GM18907 (cell line): Measurements from ENCODE around the gene DIRAS1.

Source experiments
- ATAC-seq: cut with Tn5 transposase; IDR thresholded peaks from one replicate; pipeline ENCODE4 v1.9.1; 2021; ENCODE audit warnings: mild to moderate bottlenecking, moderate library complexity; ENCODE audit not compliant: unreplicated experiment

DIRAS1 gene

DNA sequence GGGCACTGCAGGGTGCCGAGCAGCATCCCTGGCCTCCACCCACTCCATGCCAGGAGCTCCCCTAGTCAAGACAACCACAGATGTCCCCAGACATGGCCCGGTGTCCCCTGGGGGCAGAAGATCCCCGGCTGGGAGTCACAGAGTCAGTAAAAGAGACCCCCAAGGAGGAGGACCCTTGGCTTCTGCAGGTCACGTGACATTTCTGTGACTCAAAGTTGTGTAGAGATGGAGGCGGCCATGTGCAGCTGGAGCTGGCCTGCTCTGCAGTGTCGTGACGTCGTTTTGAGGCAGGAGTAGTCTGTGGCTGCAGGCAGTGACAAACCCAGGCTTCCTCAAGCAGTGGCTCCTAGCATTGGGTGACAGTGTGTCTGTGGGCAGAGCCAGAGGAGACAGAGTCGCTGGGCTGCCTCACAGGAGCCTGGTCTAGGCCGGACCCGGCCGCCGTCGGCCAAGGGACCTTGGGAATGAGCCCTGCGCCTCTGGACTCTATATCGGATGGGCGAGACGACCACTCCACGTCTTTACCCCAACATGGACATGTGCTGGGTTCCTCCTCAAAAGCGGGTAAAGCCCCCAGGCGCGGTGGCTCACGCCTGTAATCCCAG lies 7.7 kb upstream of the DIRAS1 start:
- ATAC-seq, result no peak

DNA sequence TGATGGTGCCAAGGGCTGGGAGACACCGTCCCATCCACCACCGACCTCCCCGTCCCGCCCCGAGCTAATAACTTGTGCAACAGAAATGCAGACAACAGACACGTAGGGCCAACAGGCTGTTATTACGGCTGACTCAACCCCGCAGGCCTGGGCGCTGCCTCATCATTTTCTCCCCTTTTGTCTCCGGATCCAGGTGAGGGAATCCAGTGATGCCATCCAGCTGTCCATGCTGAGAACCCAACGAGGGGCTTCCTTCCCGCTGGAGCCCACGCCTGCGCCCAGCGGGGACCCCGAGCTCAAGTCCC lies 6.4 kb upstream of the DIRAS1 start:
- ATAC-seq, result no peak

DNA sequence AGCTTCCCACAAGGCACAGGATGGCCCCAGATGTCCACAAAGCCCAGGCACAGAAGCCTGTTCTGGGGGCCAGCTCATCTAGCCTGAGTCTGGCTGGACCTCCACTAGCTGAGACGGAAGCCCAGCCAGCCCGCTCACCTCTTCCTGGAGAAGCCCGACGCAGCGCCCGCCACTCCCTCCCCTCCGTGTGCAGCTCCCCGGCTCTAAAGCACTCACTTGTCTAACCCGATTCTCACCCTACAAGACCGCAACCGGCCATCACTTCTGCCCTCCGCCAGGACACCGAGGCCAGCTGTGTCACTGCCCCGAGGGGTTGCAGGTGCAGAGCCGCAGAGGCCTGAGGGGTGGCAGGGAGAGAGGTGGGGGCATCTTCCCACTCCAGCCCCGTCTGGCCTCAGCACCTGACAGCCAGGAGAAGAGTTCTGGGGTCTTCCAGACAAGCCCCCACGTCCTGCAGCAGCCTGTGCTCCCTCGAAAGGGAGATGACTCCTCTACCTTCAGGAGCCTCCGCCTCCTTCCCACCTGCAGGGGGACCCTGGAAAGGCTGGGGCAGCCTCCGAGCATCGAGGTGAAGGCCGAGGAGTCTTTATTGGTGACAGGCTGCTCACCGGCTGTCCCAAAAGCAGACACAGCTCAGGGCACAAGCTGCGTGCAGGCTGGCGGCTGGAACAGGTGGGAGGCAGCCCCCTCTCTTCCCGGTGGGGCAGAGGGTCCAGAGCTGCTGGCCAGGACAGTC lies 5.9 kb upstream of the DIRAS1 start:
- no peak for ATAC-seq

DNA sequence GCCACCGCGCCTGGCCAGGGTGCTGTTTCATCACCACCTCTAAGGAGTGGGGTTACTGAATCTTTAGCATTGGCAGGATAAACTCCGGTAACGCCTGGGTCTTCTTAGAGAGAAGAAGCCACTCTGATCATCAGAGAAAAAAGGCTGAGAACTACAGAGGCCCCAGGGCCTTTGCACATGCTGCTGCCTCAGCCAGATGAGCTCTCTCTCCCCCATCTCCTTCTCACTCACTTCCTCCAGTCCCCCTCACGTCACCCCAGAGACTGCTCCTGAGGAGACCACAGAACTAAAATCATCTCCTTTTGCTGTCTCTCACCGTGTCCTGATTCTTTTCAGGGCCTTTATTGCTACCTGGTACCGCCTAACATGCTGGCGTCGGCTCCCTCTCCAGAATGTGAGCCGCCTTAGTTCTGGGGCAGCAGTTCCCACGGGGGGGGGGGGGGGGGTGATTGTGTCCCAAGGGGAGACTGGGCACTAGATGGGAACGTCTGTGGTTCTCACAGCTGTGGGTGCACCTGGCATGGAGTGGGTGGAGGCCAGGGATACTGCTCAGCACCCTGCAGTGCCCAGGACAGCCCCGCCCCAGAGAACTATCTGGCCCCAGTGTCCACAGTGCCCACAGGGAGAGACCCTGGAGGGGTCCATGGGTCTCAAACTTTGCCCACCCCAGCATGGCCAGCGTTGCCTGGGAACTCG lies 5.1 kb upstream of the DIRAS1 start:
- ATAC-seq, result no peak

DNA sequence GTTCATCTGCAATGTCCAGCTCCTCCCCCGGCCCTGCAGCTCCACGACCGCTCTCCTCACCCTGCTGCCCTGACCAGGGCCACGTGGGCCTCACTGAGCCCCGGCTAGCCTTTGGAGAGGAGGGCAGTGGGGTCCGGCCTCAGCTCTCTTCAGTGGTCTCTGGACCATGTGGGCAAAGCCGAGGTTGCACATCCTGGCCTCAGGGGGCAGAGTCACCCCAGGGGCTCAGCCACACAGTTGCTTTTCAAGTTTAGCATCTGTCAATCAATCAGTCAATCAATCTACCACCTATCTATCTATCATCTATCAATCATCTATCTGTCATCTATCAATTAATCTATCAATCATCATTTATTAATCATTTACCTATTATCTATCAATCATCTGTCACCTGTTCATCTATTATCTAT lies 3.0 kb upstream of the DIRAS1 start:
- ATAC-seq, result no peak

DNA sequence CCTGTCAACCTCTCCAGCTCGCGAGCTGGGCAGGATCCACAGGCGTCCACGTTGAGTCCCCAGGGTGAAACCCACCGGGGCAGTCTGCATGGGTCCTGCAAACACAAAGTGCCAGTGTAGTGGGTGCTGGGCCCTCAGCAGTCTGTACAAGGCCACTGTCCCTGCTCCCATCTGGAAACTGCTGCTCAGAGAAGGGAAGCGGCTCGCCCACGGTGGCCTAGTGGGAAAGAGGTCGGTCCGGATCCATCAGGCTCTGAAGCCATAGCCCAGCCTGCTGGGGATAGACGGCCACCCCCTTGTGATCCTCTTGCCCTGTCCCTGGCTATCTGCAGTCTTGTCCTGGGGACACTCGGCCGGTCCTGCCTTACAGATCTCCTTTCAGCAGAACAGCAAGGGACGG lies 2.6 kb upstream of the DIRAS1 start:
- no peak for ATAC-seq

DNA sequence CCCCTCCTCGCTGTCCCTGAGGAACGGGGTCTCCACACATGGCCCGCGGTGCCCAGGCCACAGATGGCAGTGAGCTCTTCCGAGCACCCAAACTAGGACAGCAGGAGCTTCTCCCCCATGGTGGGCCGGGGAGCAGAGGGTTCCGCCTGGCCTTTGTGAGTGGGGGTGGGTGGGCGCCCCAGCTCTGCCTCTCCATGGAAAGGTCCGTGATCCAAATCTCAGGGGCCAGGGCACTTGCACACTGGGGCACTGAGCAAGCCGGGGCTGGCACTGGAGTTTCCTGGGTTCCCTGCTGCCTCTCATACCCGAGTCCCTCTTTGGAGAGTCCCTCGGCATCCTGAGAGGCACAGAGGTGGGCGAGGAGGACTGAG lies 2.2 kb upstream of the DIRAS1 start:
- ATAC-seq, result no peak

DNA sequence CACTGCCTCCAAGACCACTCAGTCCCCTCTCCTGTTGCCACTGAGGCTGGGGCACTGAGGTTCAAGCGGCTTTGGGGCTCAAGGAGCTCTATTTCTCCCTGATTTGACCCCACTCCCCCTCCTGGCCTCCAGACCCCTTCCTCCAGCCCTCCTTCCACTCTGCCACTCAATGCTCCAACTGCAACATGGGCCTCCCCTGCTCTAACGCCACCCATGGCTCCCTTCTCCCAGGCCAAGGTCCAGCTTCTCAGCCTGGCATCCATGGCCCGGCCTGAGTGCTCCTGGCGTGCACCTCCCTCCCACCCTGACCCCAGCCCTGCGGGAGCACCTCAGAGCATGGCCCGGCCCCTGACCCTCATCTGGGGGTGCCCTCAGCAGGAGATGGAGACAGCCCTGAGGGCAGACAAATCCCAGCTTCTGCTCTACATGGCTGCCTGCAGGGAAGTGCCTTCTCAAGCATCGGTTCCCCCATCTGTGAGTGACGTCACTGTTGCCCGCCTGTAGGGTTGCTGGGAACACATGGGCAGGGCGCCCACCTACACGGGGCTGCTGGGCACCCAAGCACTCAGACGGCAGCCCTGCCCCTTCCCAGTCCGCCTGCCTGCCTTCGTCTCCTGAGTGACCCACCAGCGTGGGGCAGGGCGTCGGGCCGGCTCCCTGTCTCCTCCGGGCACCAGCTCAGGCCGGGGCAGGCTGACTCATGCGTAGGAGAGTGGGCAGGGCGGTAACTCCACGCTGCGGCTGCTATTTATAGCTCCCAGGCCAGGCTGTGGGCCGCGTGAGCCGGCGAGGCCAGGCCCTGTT lies 1.6 kb upstream of the DIRAS1 start:
- no peak for ATAC-seq

DNA sequence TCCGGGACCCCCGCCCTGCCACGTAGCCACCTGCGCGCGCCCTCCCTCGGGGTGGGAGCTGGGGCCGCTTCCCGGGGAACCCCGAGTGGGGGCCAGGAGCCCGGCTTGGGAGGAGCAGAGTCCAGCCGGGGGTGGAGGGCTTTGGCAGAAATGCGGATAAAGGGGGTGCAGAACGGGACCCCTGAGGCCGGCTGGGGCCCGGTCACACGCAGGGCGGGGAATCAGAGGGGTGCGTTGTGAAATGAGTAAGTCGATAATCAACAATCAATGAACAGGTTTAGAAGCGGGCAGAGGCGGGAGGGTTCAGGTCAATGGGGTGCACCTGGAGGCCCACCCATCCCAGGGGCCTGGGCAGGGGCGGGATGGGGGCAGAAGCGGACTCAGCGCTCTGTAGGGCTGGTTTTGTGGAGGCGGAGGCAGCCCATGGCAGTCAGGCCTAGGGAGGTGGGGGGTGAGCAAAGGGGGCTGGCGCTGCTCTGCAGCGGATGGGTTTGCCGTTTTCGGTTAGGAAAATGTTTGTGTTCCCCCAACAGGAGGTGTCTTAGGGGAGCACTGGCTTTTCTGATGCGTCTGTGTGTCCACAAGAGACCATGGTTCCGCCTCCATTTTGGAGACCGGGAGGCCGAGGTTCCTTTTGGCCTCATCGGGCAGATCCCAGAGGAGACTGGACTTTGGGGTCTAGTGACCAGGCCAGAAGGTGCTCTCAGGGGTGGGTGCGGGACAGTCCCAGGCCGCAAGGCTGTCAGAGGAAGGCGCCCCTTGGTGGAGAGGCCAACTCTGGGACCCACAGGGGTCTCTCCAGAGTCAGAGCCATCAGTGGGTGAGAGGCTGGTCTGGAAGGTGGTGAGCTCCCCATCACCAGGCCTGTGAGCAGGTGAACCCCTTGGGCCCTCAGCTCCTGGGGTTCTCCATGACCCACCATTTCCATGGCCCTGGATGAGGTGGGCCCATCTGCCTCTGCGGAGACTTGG lies 683 bp upstream of the DIRAS1 start:
- ATAC-seq, result no peak

DNA sequence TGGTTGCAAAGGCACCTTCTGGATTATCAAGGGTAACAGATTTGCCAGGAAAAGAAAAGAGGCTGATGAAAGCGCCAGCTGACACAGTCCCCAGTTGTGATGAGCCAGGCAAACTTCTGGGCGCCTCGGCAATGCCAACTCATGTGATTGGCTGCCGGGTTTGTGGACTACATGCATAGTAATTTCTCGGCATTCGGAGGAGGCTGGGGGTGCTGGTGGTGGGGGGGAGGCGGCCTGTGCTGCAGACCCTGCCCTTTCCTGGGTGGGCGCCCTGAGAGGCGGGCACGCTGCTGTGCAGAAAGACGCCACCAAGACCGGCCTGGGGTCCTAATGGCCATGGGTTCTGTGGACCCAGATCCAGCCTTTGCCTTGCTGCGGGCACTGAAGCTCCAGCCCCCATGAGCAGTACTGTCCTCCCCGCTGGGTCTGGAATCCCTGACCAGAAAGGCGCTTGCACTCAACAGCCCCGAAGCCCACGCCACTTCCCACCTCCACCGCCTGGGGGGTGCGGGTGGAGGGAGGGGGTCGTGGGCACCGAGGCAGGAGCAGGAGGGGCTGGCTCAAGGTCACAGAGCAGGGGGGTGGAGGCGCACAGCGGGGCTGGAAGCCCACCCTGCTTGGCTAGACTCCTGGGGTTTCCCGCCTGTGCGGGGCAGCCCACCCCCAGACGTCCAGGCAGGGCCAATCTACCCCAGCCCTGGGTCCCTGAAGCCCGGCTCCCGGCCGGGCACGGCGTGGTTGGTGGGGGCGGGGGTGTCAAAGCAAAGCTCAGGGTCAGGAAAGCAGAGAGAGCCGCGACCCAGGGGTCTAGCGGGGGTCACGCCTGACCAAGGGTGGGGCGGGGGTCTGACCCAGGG lies 1.0 kb downstream of the DIRAS1 start:
- ATAC-seq, result no peak

DNA sequence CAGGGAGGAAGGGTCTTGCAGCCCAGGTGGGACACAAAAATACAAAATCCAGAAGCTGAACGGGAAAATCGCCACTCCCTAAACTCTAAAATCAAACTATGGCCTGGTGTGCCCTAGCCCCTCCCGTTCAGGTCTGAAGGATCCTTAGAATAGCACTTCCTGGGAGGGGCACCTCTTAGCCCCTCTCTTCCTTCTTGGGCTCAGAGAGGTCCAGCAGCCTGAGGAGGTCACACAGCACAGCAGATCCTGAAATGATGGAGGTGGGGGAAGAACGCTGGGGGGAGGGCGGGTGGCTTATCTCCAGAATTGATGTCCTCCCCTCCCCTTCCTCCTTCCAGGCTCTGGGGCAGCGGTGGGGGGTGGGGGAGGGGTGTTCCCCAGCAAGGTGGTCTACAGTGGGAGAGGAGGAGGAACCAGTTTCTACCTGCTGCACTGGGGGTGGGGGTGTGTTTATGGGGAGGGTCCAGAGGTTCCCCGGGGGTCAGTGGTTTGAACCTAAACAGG lies 1.9 kb downstream of the DIRAS1 start:
- no peak for ATAC-seq

DNA sequence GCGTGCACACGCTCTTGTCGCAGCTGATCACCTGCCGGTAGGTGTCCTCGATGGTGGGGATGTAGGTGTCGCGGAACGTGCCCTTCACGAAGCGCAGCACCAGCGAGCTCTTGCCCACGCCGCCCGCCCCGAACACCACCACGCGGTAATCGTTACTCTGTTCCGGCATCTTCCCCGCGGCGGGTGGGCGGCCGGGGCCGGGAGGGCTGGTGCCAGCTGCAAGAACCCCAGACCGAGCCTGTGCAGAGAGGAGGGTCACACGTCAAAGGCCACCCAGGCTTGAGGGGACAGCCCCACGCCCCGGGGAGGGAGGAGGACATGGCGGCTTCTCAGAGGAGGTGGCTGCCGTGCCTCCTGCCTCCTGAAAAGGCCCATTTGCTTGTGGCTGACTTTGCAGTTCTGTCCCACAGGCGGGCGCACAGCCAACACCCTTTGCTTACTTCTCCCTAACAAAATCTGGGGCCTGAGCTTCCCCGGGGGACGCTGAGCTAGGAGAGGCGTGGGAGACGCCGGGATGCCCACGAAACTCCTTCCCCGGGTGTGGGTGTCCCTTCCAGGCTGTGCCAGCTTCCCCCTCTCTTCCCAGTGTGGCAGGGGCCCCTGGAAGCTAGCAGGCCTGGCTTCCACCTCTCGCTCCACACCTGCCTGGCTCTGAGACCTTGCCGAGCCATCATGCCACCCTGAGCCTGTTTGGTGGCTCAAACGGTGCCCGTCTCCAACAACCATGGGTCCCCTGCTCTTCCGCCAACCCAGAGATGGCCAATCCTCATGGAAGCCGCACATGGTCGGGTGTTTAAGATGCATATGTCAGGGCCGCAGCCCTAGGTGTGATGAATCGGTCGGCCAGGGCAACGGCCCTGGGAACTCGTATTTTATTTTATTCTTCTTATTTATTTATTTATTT lies 3.3 kb downstream of the DIRAS1 start:
- no peak for ATAC-seq

DNA sequence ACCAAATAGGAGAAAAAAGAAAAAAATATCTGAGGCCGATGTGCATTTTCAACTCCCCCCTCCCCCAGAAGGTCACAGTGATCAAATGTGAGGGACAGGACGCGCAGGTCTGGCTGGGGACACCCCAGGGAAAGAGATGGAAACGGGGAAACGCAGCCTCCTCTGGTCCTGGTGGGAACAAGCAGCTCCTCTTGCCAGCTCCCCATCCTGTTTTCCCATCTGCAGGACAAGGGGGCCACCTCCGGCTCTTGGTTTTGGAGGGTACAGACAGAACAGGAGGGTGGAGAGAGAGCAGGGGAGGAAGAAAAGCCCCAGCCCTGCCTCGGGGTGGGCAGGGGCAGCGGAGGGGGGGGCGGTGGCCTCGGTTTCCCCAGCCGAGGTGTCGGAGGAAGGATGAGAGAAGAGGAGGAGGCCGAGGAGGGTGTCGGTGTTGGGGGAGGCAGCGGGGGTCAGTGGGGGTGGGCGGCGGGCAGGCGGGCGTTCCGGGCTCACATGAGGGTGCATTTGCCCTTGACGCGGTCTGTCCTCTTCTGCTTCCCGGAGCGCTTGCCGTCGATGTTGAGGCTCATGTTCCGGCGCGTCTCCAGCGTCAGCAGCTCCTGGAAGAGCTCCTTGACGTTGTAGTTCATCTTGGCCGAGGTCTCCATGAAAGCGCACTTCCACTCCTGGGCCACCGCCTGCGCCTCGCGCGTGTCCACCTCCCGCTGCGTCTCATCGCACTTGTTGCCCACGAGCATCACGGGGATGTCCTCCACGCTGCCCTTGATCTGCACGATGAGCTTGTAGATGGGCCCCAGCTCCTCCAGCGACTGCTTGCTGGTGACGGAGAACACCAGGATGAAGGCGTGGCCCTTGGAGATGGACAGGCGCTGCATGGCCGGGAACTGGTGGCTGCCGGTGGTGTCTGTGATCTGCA lies 4.2 kb downstream of the DIRAS1 start:
- ATAC-seq, result no peak

DNA sequence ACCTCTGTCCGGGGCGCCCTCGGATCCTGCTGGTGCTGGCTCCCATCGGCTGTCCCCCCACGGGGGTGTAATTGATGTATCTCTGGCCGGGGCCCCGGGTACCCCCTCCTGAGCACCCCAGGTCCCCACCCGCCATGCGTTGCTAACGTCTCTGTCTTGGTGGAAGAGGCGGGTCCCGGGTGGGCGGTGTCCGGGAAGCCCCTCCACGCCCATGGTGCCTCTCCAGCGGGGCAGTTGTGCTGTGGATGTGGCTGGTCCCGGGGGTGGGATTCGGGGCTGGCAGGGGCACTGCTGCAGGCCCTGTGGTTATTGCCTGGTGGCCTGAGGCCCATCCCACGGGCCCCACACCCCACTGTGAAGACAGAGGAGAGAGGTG lies 4.9 kb downstream of the DIRAS1 start:
- no peak for ATAC-seq

DNA sequence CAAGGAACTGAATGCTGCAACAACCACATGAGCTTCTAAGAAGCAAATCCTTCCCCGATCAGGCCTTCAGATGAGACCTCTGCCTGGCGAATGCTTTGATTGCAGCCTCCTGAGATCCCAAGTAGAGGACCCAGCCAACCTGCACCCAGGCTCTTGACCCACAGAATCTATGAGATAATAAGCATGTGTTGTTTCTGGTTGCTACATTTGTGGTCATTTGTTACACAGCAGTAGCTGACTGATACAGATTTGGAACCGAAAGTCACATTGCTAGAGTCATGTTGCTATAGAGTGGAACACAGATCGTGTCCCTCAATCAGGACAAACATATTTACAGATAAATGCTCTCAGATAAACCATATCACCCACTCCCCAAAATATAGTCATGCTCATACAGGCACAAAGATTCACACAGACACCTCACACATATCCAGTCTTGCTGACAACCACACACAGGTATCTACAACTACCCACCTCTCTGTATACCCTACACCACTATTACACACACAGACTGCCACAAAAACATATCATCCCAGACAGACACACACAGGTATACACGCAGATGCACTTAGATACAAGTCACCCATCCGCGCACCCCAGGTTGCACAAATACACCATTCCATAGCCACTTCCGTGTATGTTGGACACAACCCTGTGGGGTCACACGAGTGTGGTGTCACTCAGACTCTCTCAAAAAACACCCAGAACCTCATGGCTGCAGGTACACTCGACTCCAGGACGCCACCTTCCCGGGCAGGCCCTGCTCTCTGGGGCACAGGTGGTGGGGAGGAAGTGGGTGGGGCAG lies 5.5 kb downstream of the DIRAS1 start:
- no peak for ATAC-seq

DNA sequence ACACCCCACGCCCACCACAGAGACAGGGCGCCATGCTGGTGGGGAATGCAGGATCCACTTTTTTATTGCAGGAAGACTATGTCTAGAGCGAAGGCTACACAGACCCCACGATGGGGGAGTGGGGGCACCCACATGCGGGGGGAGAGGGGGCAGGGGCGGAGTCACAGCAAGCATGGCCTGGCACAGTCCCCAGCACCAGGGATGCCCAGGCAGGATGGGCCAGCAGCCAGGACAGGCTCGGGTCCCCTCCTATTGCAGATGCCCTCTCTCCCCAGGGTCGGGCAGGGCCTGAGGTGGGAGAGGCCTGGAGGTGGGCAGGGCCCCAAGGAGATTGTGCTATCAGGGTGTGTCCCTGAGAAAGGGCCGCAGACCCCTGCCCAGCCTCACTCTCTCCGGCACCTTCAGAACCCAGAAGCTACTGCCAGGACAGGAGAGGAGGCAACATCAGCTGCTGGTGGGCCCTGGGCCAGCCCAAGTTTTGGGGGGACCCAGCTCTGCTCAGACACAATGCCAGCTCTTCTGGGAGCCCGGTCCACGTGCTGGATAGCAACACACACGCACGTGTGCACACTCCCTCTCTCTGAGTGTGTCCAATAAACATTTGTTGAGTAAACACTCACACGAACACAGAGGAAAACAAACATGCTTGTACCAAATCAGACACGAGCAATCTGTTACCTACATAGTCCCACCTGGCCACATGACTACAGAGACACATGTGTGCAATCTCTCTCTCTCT lies 6.5 kb downstream of the DIRAS1 start:
- no peak for ATAC-seq
